Upper lobe of left lung (tissue), 6 donors: Measurements from ENCODE around the gene BACH1. TPM values are rescaled to one million over a fixed set of nuclear protein-coding genes. Genes with fewer than 3 reads are reported as not detected.
A peak's percentile ranks its signal among the peaks of the same experiment; 100 is the strongest.

ENCODE experiments used
- ATAC-seq, 2 donors: fragments of 200-7000 bp; cut with Tn5 transposase; one replicate each; pipeline ENCODE4 v1.9.1; 2022; ENCODE audit warnings: mild to moderate bottlenecking in 2 of 2, moderate library complexity in 2 of 2; ENCODE audit not compliant: low FRiP score in 2 of 2
- DNase-seq, 2 donors: peaks; one replicate each; pipeline ENCODE4 v3.0.0-alpha.2; 2019 to 2020
- H3K27ac ChIP-seq, 4 donors: fragments of 200-600 bp; sonication (generic); one replicate each; pipeline ENCODE4 v1.5.1; 2016 to 2019
- H3K27me3 ChIP-seq, 4 donors: fragments of 200-600 bp; sonication (generic); one replicate each; pipeline ENCODE4 v1.5.1; 2017 to 2019
- H3K36me3 ChIP-seq, 4 donors: fragments of 200-600 bp; sonication (generic); one replicate each; pipeline ENCODE4 v1.5.1; 2016 to 2019
- H3K4me1 ChIP-seq, 4 donors: fragments of 200-600 bp; sonication (generic); one replicate each; pipeline ENCODE4 v1.5.1; 2018 to 2019
- H3K4me3 ChIP-seq, 4 donors: fragments of 200-600 bp; sonication (generic); one replicate each; pipeline ENCODE4 v1.5.1; 2017 to 2019; ENCODE audit warnings: mild to moderate bottlenecking in 2 of 4, moderate library complexity in 1 of 4
- H3K9me3 ChIP-seq, 4 donors: fragments of 200-600 bp; sonication (generic); one replicate each; pipeline ENCODE4 v1.5.1; 2018 to 2019
- CTCF ChIP-seq, 6 experiments: fragments of 450-650 bp in 4 of 6; fragments of 200-600 bp in 2 of 6; sonication (generic) in 2 of 6; IDR thresholded peaks; one replicate each; pipeline ENCODE4 v1.5.1; 2016 to 2019; ENCODE audit warnings: antibody characterized with exemption in 6 of 6
- EP300 ChIP-seq, 4 donors: sonication (generic); formaldehyde crosslinking; IDR thresholded peaks; one replicate each; pipeline ENCODE4 v1.5.1; 2017; ENCODE audit warnings: antibody characterized with exemption in 4 of 4, control low read depth in 2 of 4
- POLR2A ChIP-seq, 4 donors: fragments of 450-650 bp; IDR thresholded peaks; one replicate each; pipeline ENCODE4 v1.5.1; 2016 to 2017; ENCODE audit warnings: antibody characterized with exemption in 4 of 4, mild to moderate bottlenecking in 2 of 4
- POLR2AphosphoS5 ChIP-seq, 2 donors: sonication (generic); formaldehyde crosslinking; IDR thresholded peaks; one replicate each; pipeline ENCODE4 v1.5.1; 2017; ENCODE audit warnings: antibody characterized with exemption in 2 of 2
- WGBS, 2 donors: methylation state at CpG; one replicate each; pipeline ENCODE4 v1.1.5; 2017 to 2018; 5-methylcytosine and 5-hydroxymethylcytosine counted together
- total RNA-seq, 6 donors: library from RNA; depleted of rRNA in 4 of 6; stranded (reverse); fragments of >200 nt in 4 of 6; gene quantifications; one replicate each; pipeline versions ENCODE4 v1.1.0 to v1.2.1, GENCODE V29; 2016 to 2021
- donor health status: DM: no; HTN: no; CAD: no; lungs with moderate emphysema.
- donor health status: DM: no; HTN: yes; CAD: no; lungs with severe emphysema.

Gene BACH1
- total RNA-seq, 6 donors from 2014 or later, result 41.6 to 119 (median 78.9) TPM

GRCh38 chr21:29256126-29256910, 42.4 kb upstream of the BACH1 start:
- peaks cover 2 to 38% (median 8%) of the 10 kb centered on the region in 4 donors for H3K4me1 ChIP-seq
- no peaks in the 10 kb centered on the region for H3K27me3 ChIP-seq
- H3K9me3 ChIP-seq, result peaks cover 7 to 20% (median 14%) of the 10 kb centered on the region in 4 donors
- no peak for TF ChIP-seq CTCF (IDR thresholded peaks at IDR 0.05)
- TF ChIP-seq POLR2A (IDR thresholded peaks at IDR 0.05), result no peak
- no peak for TF ChIP-seq POLR2AphosphoS5 (IDR thresholded peaks at IDR 0.05)
- no peak for TF ChIP-seq EP300 (IDR thresholded peaks at IDR 0.05)
- WGBS, 2 donors, result 28 to 38% methylated on average over 7 of the region's 7 CpGs
- no peak overlapping the region for H3K4me3 ChIP-seq
- ATAC-seq (peak in 1 of 2 donors; percentile 63), DNase-seq (no peak)
- H3K27ac ChIP-seq, result peak overlapping the region in 2 of 4 donors; percentile 17 to 27
- H3K36me3 ChIP-seq, result no peaks in the 10 kb centered on the region

- Histone ChIP-seq H3K4me1 (peaks cover 2 to 41% (median 8%) of the 10 kb centered on the region in 4 donors), H3K4me3 (no peak overlapping the region), H3K9me3 (peaks cover 7 to 19% (median 14%) of the 10 kb centered on the region in 4 donors), H3K27me3 (no peaks in the 10 kb centered on the region), H3K36me3 (no peaks in the 10 kb centered on the region), H3K27ac (no peak overlapping the region)
- no peak for DNase-seq
- TF ChIP-seq POLR2AphosphoS5 (IDR thresholded peaks at IDR 0.05), result no peak
- no peak for TF ChIP-seq EP300 (IDR thresholded peaks at IDR 0.05)
- no peak for TF ChIP-seq CTCF (IDR thresholded peaks at IDR 0.05)
- no peak for TF ChIP-seq POLR2A (IDR thresholded peaks at IDR 0.05)
- 75 to 79% methylated on average over 2 of the region's 2 CpGs for WGBS, 2 donors
- ATAC-seq, result no peak
Measured at GRCh38 chr21:29257701-29258100, 41.0 kb upstream of the BACH1 start.

GRCh38 chr21:29258626-29259338, 39.9 kb upstream of the BACH1 start:
- 44 to 50% methylated on average over 5 of the region's 5 CpGs for WGBS, 2 donors
- DNase-seq, result no peak
- no peak for TF ChIP-seq CTCF (IDR thresholded peaks at IDR 0.05)
- no peak for TF ChIP-seq EP300 (IDR thresholded peaks at IDR 0.05)
- no peak for TF ChIP-seq POLR2AphosphoS5 (IDR thresholded peaks at IDR 0.05)
- no peak for TF ChIP-seq POLR2A (IDR thresholded peaks at IDR 0.05)

GRCh38 chr21:29260461-29260860, 38.3 kb upstream of the BACH1 start:
- H3K27ac ChIP-seq, result no peak overlapping the region
- H3K4me3 ChIP-seq, result no peak overlapping the region
- WGBS, 2 donors, result 96 to 100% methylated on average over 2 of the region's 2 CpGs
- no peak for DNase-seq
- H3K9me3 ChIP-seq, result no peaks in the 10 kb centered on the region
- TF ChIP-seq POLR2A (IDR thresholded peaks at IDR 0.05), result no peak
- TF ChIP-seq EP300 (IDR thresholded peaks at IDR 0.05), result no peak
- TF ChIP-seq CTCF (IDR thresholded peaks at IDR 0.05), result no peak
- no peaks in the 10 kb centered on the region for H3K36me3 ChIP-seq
- no peak for ATAC-seq
- peaks cover 2 to 41% (median 8%) of the 10 kb centered on the region in 4 donors for H3K4me1 ChIP-seq
- no peaks in the 10 kb centered on the region for H3K27me3 ChIP-seq

More at GRCh38 chr21:29258626-29259338, 39.9 kb upstream of the BACH1 start:
- ATAC-seq, result no peak
- peaks cover 2 to 41% (median 8%) of the 10 kb centered on the region in 4 donors for H3K4me1 ChIP-seq
- no peaks in the 10 kb centered on the region for H3K27me3 ChIP-seq
- peak overlapping the region in 1 of 4 donors; percentile 21 for H3K27ac ChIP-seq
- no peaks in the 10 kb centered on the region for H3K36me3 ChIP-seq
- H3K9me3 ChIP-seq, result peaks cover 7 to 8% (median 8%) of the 10 kb centered on the region in 4 donors
- no peak overlapping the region for H3K4me3 ChIP-seq
